C4-2B (cell line): ENCODE results near the gene XPR1.

ENCODE experiments used
- ZFX ChIP-seq: fragments of 450-650 bp; IDR thresholded peaks from 2 replicates; pipeline ENCODE4 v1.6.1; 2017
- TF ChIP-seq, protein P1 (sequence below): fragments of 450-650 bp; conservative IDR thresholded peaks from 2 replicates; pipeline ENCODE4 v1.5.1; 2017; ENCODE audit warnings: mild to moderate bottlenecking

DNA sequence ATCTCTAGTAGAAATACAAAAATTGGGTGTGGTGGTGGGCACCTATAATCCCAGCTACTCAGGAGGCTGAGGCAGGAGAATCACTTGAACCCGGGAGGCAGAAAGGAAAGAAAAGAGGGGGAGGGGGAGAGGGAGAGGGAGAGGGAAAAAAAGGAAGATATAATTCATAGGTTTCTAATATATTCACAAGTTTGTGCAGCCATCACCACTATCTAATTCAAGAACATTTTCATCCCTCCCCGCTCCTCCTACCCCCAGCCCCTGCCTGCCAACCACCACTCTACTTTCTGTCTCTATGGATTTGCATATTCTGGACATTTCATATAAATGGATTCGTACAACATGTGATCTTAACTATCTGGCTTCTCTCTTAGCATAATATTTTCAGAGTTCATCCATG is 147.8 kb downstream of the XPR1 start:
- TF ChIP-seq, protein P1, sequence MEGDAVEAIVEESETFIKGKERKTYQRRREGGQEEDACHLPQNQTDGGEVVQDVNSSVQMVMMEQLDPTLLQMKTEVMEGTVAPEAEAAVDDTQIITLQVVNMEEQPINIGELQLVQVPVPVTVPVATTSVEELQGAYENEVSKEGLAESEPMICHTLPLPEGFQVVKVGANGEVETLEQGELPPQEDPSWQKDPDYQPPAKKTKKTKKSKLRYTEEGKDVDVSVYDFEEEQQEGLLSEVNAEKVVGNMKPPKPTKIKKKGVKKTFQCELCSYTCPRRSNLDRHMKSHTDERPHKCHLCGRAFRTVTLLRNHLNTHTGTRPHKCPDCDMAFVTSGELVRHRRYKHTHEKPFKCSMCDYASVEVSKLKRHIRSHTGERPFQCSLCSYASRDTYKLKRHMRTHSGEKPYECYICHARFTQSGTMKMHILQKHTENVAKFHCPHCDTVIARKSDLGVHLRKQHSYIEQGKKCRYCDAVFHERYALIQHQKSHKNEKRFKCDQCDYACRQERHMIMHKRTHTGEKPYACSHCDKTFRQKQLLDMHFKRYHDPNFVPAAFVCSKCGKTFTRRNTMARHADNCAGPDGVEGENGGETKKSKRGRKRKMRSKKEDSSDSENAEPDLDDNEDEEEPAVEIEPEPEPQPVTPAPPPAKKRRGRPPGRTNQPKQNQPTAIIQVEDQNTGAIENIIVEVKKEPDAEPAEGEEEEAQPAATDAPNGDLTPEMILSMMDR, result no peak
- TF ChIP-seq ZFX, result no peak
